NCI-H2081 treated with DMSO at 0.1 percent for 48 hours (cell line): ENCODE measurements around the gene BMP8B.

ENCODE experiments used
- DNase-seq: peaks from one replicate; lab custom pipeline; 2025; lab: John Stamatoyannopoulos, UW

The BMP8B gene

DNA sequence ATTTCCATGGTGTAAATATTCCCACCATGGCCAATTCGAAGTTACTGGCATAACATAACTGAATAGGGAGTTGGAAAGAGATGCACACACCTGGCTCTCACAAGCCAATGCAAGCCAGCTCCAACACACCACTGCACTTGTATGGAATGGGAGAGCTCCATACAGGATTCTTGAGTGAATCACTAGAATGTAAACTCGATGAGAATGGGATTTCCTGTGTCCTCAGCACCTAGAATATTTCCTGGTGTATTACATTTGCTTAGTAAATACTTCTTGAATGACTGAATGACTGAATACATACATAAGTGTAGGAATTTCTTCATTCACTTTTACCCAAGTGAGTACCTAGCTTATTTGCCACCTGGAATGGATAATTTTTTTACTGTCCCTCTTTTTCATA, 66.2 kb downstream of the BMP8B start:
- no peak for DNase-seq

DNA sequence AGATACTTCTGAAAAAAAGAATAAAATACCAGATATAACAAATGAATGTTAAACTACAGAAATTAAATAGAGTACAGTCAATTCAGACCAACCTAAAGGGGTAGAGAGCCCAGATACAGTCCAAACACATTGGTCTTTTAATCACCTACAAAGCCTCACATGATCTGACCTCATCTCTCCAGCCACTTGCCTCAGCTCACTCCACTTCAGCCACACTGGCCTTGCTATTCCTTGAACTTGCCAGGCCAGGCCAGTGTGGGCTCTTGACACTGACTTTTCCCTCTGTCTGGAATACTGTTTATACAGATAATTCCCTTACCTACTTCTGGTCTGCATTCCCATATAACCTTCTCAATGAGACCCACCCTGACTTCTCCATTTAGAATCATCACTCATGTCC, 67.0 kb downstream of the BMP8B start:
- no peak for DNase-seq

DNA sequence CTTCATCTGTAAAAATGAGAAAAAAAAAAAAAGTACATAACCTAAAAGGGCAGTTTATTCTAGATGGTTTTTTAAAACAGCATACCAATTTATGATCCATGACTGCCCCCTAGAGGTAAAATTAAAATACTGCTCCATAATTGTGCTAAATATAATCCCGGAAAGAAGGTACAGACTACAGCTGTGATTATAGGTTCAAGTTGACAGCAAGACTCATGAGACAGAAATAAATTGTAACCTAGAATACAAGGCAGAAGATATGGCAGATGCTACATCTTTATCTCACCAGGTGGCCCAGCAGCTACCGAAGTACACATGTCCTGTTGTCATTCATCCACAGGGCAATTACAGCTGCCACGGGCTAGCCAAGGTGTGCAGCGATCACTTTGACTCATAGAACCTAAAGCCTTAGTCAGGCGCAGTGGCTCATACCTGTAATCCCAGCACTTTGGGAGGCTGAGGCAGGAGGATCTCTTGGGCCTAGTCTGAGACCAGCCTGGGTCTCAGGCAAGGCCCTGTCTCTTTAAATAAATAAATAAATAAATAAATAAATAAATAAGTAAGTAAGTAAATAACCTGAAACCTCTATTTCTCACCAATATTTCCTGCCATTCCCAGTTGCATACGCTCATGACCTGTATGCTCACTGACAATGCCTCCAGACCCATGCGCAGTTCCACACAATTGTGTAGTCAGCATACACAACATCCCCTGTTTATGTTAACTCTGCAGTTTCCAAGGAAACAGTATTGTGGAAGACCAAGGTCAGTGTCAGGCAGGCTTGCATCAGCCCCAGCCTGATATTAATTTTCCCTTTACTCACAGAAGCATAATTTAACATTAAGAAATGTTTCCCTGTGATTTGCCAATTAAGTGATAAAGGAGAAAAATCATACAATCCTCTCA, 68.3 kb downstream of the BMP8B start:
- DNase-seq, result peak; percentile 56

DNA sequence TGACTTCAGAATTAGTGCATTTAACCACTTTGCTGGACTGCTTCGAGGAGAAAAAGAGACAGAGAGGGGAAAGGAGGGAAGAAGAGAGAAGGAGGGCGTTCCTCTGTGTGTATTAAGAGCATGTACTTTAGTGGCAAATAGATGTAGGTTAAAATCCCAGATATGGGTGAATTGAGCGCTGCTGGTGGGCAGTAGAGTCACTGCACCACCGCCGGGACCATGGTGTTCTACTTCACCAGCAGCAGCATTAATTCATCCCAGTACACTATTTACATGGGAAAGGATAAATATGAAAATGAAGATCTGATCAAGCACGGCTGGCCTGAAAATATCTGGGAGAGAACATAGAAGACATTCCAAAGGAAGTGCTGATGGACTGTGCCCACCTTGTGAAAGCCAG, 70.9 kb downstream of the BMP8B start:
- DNase-seq, result no peak

DNA sequence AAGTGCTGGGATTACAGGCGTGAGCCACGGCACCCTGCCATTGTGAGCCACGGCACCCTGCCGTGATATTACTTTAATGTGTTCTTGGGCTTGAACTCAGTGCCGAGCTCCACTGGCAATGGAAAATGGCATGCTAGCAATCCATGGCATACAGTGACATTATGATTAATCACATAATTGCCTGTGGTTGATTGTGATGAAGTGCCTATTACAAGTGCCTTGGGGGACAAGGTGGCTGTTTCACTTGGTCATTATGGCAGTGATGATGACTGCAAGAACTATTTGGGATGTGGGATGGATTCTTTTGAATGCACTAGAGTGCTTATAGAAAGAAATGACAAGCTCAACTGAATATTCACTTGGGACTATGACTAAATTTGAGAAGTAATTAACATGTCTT, 75.1 kb downstream of the BMP8B start:
- DNase-seq, result no peak

DNA sequence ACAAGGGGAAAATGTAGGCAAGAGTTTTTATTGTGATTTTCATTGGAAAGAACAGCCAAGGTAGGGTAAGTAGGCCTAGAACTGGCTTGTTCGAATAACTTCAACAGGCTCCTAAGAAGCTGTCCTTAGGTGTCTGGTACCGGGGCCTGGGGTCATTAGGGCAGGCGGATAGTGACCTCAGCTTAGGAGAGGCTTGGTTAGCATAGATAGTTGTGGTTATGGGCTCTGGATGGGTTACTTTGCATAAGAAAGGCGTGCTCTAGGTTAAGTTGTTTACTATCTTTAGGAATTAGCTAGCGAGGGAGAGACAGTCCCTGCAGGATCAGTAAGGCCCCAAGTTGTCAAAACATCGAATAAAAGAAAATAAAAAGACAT, 76.7 kb downstream of the BMP8B start:
- DNase-seq, result no peak

DNA sequence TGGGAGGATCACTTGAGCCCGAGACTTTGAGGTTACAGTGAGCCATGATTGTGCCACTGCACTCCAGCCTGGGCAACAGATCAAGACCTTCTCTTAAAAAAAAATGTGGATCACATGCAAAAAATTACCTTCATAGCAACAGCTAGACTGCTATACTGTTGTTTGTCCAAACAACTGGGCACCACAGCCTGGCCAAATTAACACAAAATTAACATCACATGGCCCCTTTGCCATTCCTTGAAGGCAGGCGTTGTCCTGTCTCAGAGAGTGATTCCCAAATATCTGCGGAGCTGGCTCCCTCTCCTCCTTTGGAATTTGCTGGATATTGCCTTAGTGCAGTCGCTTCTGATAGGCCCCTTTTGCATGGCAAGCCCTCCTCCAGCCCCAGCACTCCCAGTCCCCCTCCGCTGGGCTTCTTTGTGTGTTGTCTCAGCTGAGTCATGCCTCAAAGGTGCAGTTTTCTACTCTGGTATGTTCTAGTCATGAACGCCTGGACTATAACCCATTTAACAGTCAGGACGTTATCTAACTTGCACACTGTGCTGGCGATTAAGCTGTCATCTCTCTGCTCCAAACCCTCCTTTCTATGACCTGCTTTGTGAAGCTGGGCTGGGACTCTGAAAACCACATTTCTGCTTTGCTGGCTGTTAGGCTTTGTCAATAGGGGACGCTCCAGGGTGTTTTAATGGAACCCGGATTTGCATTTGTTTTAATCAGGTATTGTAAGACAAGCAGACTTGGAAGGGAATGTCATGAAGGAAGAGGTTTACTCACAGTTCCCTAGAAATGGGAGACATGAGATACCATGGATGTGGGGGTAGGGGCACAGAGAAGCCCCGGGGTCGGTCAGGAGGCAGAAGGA, 77.3 kb downstream of the BMP8B start:
- no peak for DNase-seq

DNA sequence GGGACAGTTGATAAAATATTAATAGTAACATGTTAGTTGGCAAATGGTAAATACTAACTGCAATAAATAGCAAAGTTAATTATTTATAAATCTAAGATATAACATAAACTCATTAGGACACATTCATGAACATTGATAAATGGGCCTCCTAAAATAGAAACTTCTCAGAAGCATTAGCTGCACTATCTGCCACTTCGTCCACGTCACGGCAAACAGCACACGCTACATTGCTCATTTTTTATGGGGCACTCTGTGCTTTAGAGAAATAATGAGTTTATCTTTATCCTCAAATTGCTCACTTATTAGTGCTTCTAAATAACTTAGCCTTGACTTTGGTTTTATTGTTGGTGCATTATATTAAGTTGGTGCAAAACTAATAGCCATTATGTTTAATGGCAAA, 81.2 kb downstream of the BMP8B start:
- no peak for DNase-seq
